AG04449 (cell line): ENCODE results near the gene ADAMTS20.
A peak's percentile ranks its signal among the peaks of the same experiment; 100 is the strongest.
"Not testable (repeated sequence)": the region's sequence is repeated elsewhere in the genome, so short reads cannot be mapped to it uniquely, and the experiment has no call there.

Experiments used
- CTCF ChIA-PET: fragments of 350-600 bp; formaldehyde crosslinking; extraction: SDS; loops from one replicate; lab custom pipeline; 2021; ENCODE audit warnings: antibody characterized with exemption; lab: Yijun Ruan, JAX
- POLR2A ChIA-PET: fragments of 400-600, 350-600 bp; formaldehyde crosslinking; extraction: SDS; loops from one replicate; lab custom pipeline; 2020; ENCODE audit warnings: antibody characterized with exemption, inconsistent platforms; lab: Yijun Ruan, JAX
- DNase-seq: peaks from one replicate; pipeline ENCODE4 v3.0.0-alpha.2; 2010; ENCODE audit warnings: low read depth, low spot score
- H3K4me3 ChIP-seq: 2 replicates; pipeline ENCODE4 v1.5.1; 2011; ENCODE audit warnings: low read depth, mild to moderate bottlenecking, control low read depth, low read length
- TF ChIP-seq, protein P1 (sequence below): IDR thresholded peaks from one replicate; pipeline ENCODE4 v1.5.1; 2011; ENCODE audit warnings: mild to moderate bottlenecking, moderate library complexity, low read length, control low read depth, inconsistent platforms; ENCODE audit not compliant: insufficient read depth; ENCODE audit errors: missing control alignments

Gene ADAMTS20

GRCh38 chr12:43571885-43572284, 19.9 kb upstream of the ADAMTS20 start:
- no peak for DNase-seq
- POLR2A ChIA-PET: no interaction called here
- no peak overlapping the region for H3K4me3 ChIP-seq
- TF ChIP-seq, protein P1, sequence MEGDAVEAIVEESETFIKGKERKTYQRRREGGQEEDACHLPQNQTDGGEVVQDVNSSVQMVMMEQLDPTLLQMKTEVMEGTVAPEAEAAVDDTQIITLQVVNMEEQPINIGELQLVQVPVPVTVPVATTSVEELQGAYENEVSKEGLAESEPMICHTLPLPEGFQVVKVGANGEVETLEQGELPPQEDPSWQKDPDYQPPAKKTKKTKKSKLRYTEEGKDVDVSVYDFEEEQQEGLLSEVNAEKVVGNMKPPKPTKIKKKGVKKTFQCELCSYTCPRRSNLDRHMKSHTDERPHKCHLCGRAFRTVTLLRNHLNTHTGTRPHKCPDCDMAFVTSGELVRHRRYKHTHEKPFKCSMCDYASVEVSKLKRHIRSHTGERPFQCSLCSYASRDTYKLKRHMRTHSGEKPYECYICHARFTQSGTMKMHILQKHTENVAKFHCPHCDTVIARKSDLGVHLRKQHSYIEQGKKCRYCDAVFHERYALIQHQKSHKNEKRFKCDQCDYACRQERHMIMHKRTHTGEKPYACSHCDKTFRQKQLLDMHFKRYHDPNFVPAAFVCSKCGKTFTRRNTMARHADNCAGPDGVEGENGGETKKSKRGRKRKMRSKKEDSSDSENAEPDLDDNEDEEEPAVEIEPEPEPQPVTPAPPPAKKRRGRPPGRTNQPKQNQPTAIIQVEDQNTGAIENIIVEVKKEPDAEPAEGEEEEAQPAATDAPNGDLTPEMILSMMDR: no peak
- CTCF ChIA-PET: no interaction called here

DNA sequence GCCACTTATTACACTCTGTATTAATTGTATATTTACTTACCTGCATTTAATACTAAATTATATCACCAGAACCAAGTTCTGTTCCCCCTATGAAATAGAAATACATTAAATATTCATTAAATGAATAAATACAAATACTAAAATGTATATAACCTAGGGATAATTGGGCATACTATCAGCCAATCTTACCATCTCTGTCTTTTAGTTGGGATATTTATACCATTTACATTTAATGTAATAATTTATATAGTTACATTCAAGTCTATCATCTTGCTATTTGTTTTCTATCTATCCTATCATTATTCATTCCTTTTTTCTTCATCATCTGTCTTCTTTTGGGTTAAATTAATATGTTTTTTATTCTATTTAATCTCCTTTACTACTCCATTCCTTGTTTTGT, 4.1 kb upstream of the ADAMTS20 start:
- H3K4me3 ChIP-seq: no peak overlapping the region
- CTCF ChIA-PET: no interaction called here
- DNase-seq: no peak
- TF ChIP-seq, protein P1: no peak
- POLR2A ChIA-PET: no interaction called here

GRCh38 chr12:43551279-43551970, 578 bp downstream of the ADAMTS20 start:
- DNase-seq: no peak
- H3K4me3 ChIP-seq: peak overlapping the region; percentile 37; the same call in 1 of the 2 replicates
- POLR2A ChIA-PET: no interaction called here
- TF ChIP-seq, protein P1: no peak
- CTCF ChIA-PET: no interaction called here

- TF ChIP-seq, protein P1: no peak
- DNase-seq: no peak
- ChIA-PET POLR2A (no interaction called here), CTCF (no interaction called here)
- H3K4me3 ChIP-seq: no peak overlapping the region
Measured at GRCh38 chr12:43550831-43551271, 1.2 kb downstream of the ADAMTS20 start.

DNA sequence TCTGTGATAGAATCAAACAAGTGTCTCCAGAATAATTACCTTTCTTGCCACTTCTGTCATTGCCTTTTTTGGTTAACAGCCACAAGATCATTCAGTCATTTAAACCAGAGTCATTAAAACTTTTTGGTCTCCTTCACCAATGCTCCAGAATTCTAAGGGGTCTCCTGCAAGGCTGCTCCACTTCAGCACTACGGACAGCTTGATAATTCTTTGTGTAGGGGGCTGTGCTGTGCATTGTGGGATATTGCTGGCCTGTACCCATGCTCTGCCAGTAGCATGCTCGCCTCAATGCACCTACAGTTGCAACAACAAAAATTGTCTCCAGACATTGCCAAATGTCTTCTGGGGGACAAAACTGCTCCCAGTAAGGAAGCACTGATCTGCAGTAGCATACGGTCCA, 7.3 kb downstream of the ADAMTS20 start:
- DNase-seq: no peak
- CTCF ChIA-PET: no interaction called here
- POLR2A ChIA-PET: no interaction called here
- no peak overlapping the region for H3K4me3 ChIP-seq
- TF ChIP-seq, protein P1: no peak

- TF ChIP-seq, protein P1: no peak
- DNase-seq: no peak
- CTCF ChIA-PET: no interaction called here
- POLR2A ChIA-PET: no interaction called here
- no peak overlapping the region for H3K4me3 ChIP-seq
Measured at GRCh38 chr12:43540470-43540869, 11.5 kb downstream of the ADAMTS20 start.

DNA sequence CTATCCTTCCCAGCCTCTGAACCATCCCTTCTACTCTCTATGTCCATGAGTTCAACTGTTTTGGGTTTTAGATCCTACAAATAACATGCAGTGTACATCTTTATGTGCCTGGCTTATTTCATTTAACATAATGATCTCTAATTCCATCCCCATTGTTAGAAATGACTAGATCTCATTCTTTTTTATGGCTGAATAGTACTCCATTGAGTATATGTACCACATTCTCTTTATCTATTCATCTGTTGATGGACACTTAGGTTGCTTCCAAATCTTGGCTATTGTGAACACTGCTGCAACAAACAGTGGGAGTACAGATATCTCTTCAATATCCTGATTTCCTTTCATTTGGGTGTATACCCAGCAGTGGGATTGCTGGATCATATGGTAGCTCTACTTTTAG, 14.3 kb downstream of the ADAMTS20 start:
- POLR2A ChIA-PET, H3K4me3 ChIP-seq, CTCF ChIA-PET, DNase-seq: not testable (repeated sequence)
